Neuronal stem cell (in vitro differentiated cells): Measurements from ENCODE around the gene DNAJC25.

ENCODE experiments used
- DNase-seq: peaks from one replicate; pipeline ENCODE4 v3.0.0-alpha.2; 2013; ENCODE audit warnings: low spot score
- H2AFZ ChIP-seq: one replicate; pipeline ENCODE4 v1.6.1; 2013; ENCODE audit warnings: mild to moderate bottlenecking, low read length, inconsistent platforms
- H2AK5ac ChIP-seq: 2 replicates; pipeline ENCODE4 v1.6.1; 2013; ENCODE audit warnings: low read depth, mild to moderate bottlenecking, inconsistent platforms, low read length, moderate library complexity, mixed read lengths
- H2BK120ac ChIP-seq: 2 replicates; pipeline ENCODE4 v1.6.1; 2013; ENCODE audit warnings: low read depth, mild to moderate bottlenecking, inconsistent platforms, low read length, moderate library complexity, mixed read lengths
- H2BK12ac ChIP-seq: one replicate; pipeline ENCODE4 v1.6.1; 2013; ENCODE audit warnings: low read length, inconsistent platforms
- H2BK15ac ChIP-seq: 2 replicates; pipeline ENCODE4 v1.6.1; 2013; ENCODE audit warnings: mild to moderate bottlenecking, low read length, inconsistent platforms, mixed read lengths
- H2BK5ac ChIP-seq: one replicate; pipeline ENCODE4 v1.6.1; 2013; ENCODE audit warnings: inconsistent platforms, mild to moderate bottlenecking, low read length, moderate library complexity
- H3K14ac ChIP-seq: one replicate; pipeline ENCODE4 v1.6.1; 2013; ENCODE audit warnings: low read length, inconsistent platforms
- H3K18ac ChIP-seq: 2 replicates; pipeline ENCODE4 v1.6.1; 2013; ENCODE audit warnings: low read length, inconsistent platforms
- H3K23ac ChIP-seq: 2 replicates; pipeline ENCODE4 v1.6.1; 2013; ENCODE audit warnings: low read depth, mild to moderate bottlenecking, mixed read lengths, low read length, inconsistent platforms; ENCODE audit not compliant: poor library complexity
- H3K27ac ChIP-seq: replicated peaks from 3 replicates; pipeline ENCODE4 v1.5.1; 2013; ENCODE audit warnings: low read length, inconsistent platforms
- H3K27me3 ChIP-seq, 3 experiments: 2 replicates each; pipeline ENCODE4 v1.6.1; 2013; ENCODE audit warnings: low read length in 3 of 3, mild to moderate bottlenecking in 2 of 3, inconsistent platforms in 1 of 3, low read depth in 1 of 3, mixed read lengths in 1 of 3, moderate library complexity in 1 of 3; ENCODE audit not compliant: control insufficient read depth in 3 of 3, insufficient read depth in 3 of 3
- H3K36me3 ChIP-seq, 2 donors: replicated peaks in 1 of 2; 2 replicates each; pipeline ENCODE4 v1.6.1; 2013; ENCODE audit warnings: low read length in 2 of 2; ENCODE audit not compliant: control insufficient read depth in 2 of 2, insufficient read depth in 2 of 2
- H3K4ac ChIP-seq: 2 replicates; pipeline ENCODE4 v1.6.1; 2013; ENCODE audit warnings: inconsistent platforms, mild to moderate bottlenecking, low read length, moderate library complexity
- H3K4me1 ChIP-seq, 2 donors: 1 replicate in 1 of 2; 2 replicates in 1 of 2; pipeline ENCODE4 v1.6.1; 2013; ENCODE audit warnings: low read length in 2 of 2, low read depth in 1 of 2; ENCODE audit not compliant: control insufficient read depth in 2 of 2, insufficient read depth in 1 of 2
- H3K4me2 ChIP-seq: one replicate; pipeline ENCODE4 v1.6.1; 2013; ENCODE audit warnings: mild to moderate bottlenecking, low read length, inconsistent platforms; ENCODE audit not compliant: insufficient read depth, poor library complexity, severe bottlenecking
- H3K4me3 ChIP-seq, 2 donors: 2 replicates each; pipeline ENCODE4 v1.5.1; 2013; ENCODE audit warnings: low read length in 2 of 2, mild to moderate bottlenecking in 2 of 2, inconsistent platforms in 1 of 2, moderate library complexity in 1 of 2
- H3K79me1 ChIP-seq: one replicate; pipeline ENCODE4 v1.6.1; 2013; ENCODE audit warnings: low read depth, mild to moderate bottlenecking, inconsistent platforms, low read length, moderate library complexity
- H3K9ac ChIP-seq: one replicate; pipeline ENCODE4 v1.6.1; 2013; ENCODE audit warnings: mild to moderate bottlenecking, low read depth, low read length, inconsistent platforms; ENCODE audit not compliant: poor library complexity
- H3K9me3 ChIP-seq, 2 donors: replicated peaks in 1 of 2; 2 replicates each; pipeline versions ENCODE3 to v1.6.1; 2013; ENCODE audit warnings: low read length in 2 of 2, mild to moderate bottlenecking in 2 of 2, inconsistent platforms in 1 of 2, low read depth in 1 of 2, mixed read lengths in 1 of 2, moderate library complexity in 1 of 2; ENCODE audit not compliant: control insufficient read depth in 2 of 2, insufficient read depth in 1 of 2
- H4K8ac ChIP-seq: one replicate; pipeline ENCODE4 v1.6.1; 2013; ENCODE audit warnings: low read depth, mild to moderate bottlenecking, inconsistent platforms, low read length, moderate library complexity
- H4K91ac ChIP-seq: one replicate; pipeline ENCODE4 v1.6.1; 2013; ENCODE audit warnings: low read length, low read depth, mild to moderate bottlenecking, inconsistent platforms; ENCODE audit not compliant: poor library complexity
- WGBS, 2 donors: extraction: QIAGEN DNeasy Blood & Tissue Kit; methylation state at CpG; one replicate each; pipeline ENCODE4 v1.1.7; 2013; ENCODE audit warnings: missing lambda C conversion rate in 2 of 2, mixed read lengths in 1 of 2; ENCODE audit not compliant: insufficient read length in 2 of 2, insufficient replicate concordance in 1 of 2; ENCODE audit errors: extremely low coverage in 2 of 2; 5-methylcytosine and 5-hydroxymethylcytosine counted together

DNAJC25 gene

GRCh38 chr9:111659691-111660090, 28.6 kb downstream of the DNAJC25 start:
- Histone ChIP-seq H2BK12ac (no peak overlapping the region), H4K91ac (no peak overlapping the region), H2BK120ac (no peak overlapping the region), H3K4me2 (no peak overlapping the region), H4K8ac (no peak overlapping the region), H3K9me3 (peaks cover 0 to 2% of the 10 kb centered on the region in 2 donors), H2AK5ac (no peak overlapping the region), H2BK15ac (no peak overlapping the region), H3K14ac (no peak overlapping the region), H3K4ac (no peak overlapping the region), H2AFZ (no peak overlapping the region), H3K27ac (no peak overlapping the region), H3K23ac (no peak overlapping the region), H3K4me1 (peaks cover 7 to 12% of the 10 kb centered on the region in 2 donors), H3K4me3 (no peak overlapping the region), H3K18ac (no peak overlapping the region), H3K36me3 (peaks cover 9 to 21% of the 10 kb centered on the region in 2 donors), H3K27me3 (peaks cover 0 to 1% (median 0%) of the 10 kb centered on the region in 3 experiments), H2BK5ac (no peak overlapping the region), H3K9ac (no peak overlapping the region), H3K79me1 (peaks cover 3% of the 10 kb centered on the region)
- DNase-seq = no peak
- no CpG with 5 or more reads among the region's 3 CpGs for whole genome bisulfite sequencing, 2 donors

GRCh38 chr9:111661150-111661801, 30.1 kb downstream of the DNAJC25 start, which contains the start of gene GNG10:
Gene GNG10 (plus strand): TSS chr9:111661605. CDS start chr9:111661635, 30 bp downstream.
- peaks cover 0 to 1% (median 0%) of the 10 kb centered on the region in 3 experiments for H3K27me3 ChIP-seq
- no peak within 1 kb of the TSS for H4K91ac ChIP-seq
- H2BK15ac ChIP-seq = peak within 1 kb of the TSS; percentile 11
- H3K23ac ChIP-seq = peak within 1 kb of the TSS; percentile 32
- peak within 1 kb of the TSS; percentile 95 for H2BK5ac ChIP-seq
- no peak within 1 kb of the TSS for H4K8ac ChIP-seq
- H3K4ac ChIP-seq = no peak within 1 kb of the TSS
- peak; percentile 48 for DNase-seq
- H3K4me3 ChIP-seq = peak within 1 kb of the TSS; percentile 76 to 95
- H2BK12ac ChIP-seq = no peak within 1 kb of the TSS
- peaks cover 6% of the 10 kb centered on the region for H3K79me1 ChIP-seq
- H3K36me3 ChIP-seq = peaks cover 6 to 26% of the 10 kb centered on the region in 2 donors
- peak within 1 kb of the TSS; percentile 91 for H3K9ac ChIP-seq
- H2BK120ac ChIP-seq = no peak within 1 kb of the TSS
- no peak within 1 kb of the TSS for H2AK5ac ChIP-seq
- H2AFZ ChIP-seq = peak within 1 kb of the TSS; percentile 99
- peaks cover 7 to 14% of the 10 kb centered on the region in 2 donors for H3K4me1 ChIP-seq
- peak within 1 kb of the TSS; percentile 84 for H3K27ac ChIP-seq
- peak within 1 kb of the TSS; percentile 97 for H3K18ac ChIP-seq
- H3K4me2 ChIP-seq = peak within 1 kb of the TSS; percentile 88
- peak within 1 kb of the TSS; percentile 76 for H3K14ac ChIP-seq
- peaks cover 0 to 2% of the 10 kb centered on the region in 2 donors for H3K9me3 ChIP-seq
- no CpG with 5 or more reads among the region's 61 CpGs for WGBS, 2 donors

- DNase-seq = peak; percentile 65
- Histone ChIP-seq H4K91ac (no peak overlapping the region), H3K14ac (peak overlapping the region; percentile 76), H4K8ac (no peak overlapping the region), H3K9ac (peak overlapping the region; percentile 91), H3K4me1 (peaks cover 7 to 14% of the 10 kb centered on the region in 2 donors), H3K18ac (peak overlapping the region; percentile 97), H3K4me3 (peak overlapping the region; percentile 76 to 95), H3K23ac (peak overlapping the region; percentile 32), H2BK120ac (no peak overlapping the region), H2AFZ (peak overlapping the region; percentile 99), H3K27ac (peak overlapping the region; percentile 84), H3K27me3 (peaks cover 0 to 1% (median 0%) of the 10 kb centered on the region in 3 experiments), H2BK15ac (peak overlapping the region; percentile 11), H3K79me1 (peaks cover 6% of the 10 kb centered on the region), H2AK5ac (no peak overlapping the region), H3K36me3 (peaks cover 7 to 33% of the 10 kb centered on the region in 2 donors), H2BK12ac (no peak overlapping the region), H3K9me3 (peaks cover 0 to 2% of the 10 kb centered on the region in 2 donors), H3K4ac (no peak overlapping the region), H2BK5ac (peak overlapping the region; percentile 95), H3K4me2 (peak overlapping the region; percentile 70)
- WGBS, 2 donors = no CpG with 5 or more reads among the region's 57 CpGs
Observed at GRCh38 chr9:111661802-111662521, 30.8 kb downstream of the DNAJC25 start.
